ENCODE data around the gene GTPBP1. TPM values are rescaled to one million over a fixed set of nuclear protein-coding genes. Genes with fewer than 3 reads are reported as not detected.

GTPBP1 gene
- total RNA-seq, 2 donors from 2014 or later, result 42.9 to 73.5 TPM

- DNase-seq (ENCODE audit: low spot score), result no peak
- no peaks in the 10 kb centered on the region for H3K9me3 ChIP-seq
- ATAC-seq (ENCODE audit: insufficient number of reproducible peaks, low FRiP score, low read depth), result no peak
- peaks cover 4% of the 10 kb centered on the region for H3K36me3 ChIP-seq
- peaks cover 17 to 42% of the 10 kb centered on the region in 2 donors for H3K4me1 ChIP-seq (ENCODE audit: control insufficient read depth in 1 of 2, low read depth in 2 of 2)
- H3K4me3 ChIP-seq, result no peak overlapping the region
- TF ChIP-seq CTCF (IDR thresholded peaks at IDR 0.05), result no peak
- no peaks in the 10 kb centered on the region for H3K27me3 ChIP-seq (replicated peaks; ENCODE audit: insufficient read depth)
- H3K27ac ChIP-seq, result no peak overlapping the region
Measured at GRCh38 chr22:38710351-38710750, 4.6 kb downstream of the GTPBP1 start.

- Histone ChIP-seq H3K36me3 (peaks cover 5% of the 10 kb centered on the region), H3K27ac (no peak overlapping the region), H3K27me3 (replicated peaks; ENCODE audit: insufficient read depth) (no peaks in the 10 kb centered on the region), H3K4me3 (no peak overlapping the region), H3K9me3 (no peaks in the 10 kb centered on the region), H3K4me1 (ENCODE audit: control insufficient read depth in 1 of 2, low read depth in 2 of 2) (peaks cover 17 to 42% of the 10 kb centered on the region in 2 donors)
- no peak for DNase-seq (ENCODE audit: low spot score)
- no peak for ATAC-seq (ENCODE audit: insufficient number of reproducible peaks, low FRiP score, low read depth)
- no peak for TF ChIP-seq CTCF (IDR thresholded peaks at IDR 0.05)
Measured at GRCh38 chr22:38710866-38711265, 5.1 kb downstream of the GTPBP1 start.

GRCh38 chr22:38712486-38713207 is 6.9 kb downstream of the GTPBP1 start:
- ATAC-seq (ENCODE audit: insufficient number of reproducible peaks, low FRiP score, low read depth) (no peak), DNase-seq (ENCODE audit: low spot score) (no peak)
- TF ChIP-seq CTCF (IDR thresholded peaks at IDR 0.05), result no peak
- H3K27ac ChIP-seq, result no peak overlapping the region
- H3K4me1 ChIP-seq (ENCODE audit: control insufficient read depth in 1 of 2, low read depth in 2 of 2), result peaks cover 9 to 34% of the 10 kb centered on the region in 2 donors
- no peaks in the 10 kb centered on the region for H3K9me3 ChIP-seq
- no peaks in the 10 kb centered on the region for H3K27me3 ChIP-seq (replicated peaks; ENCODE audit: insufficient read depth)
- peaks cover 18% of the 10 kb centered on the region for H3K36me3 ChIP-seq
- H3K4me3 ChIP-seq, result no peak overlapping the region

GRCh38 chr22:38713921-38714320 is 8.2 kb downstream of the GTPBP1 start:
- H3K36me3 ChIP-seq, result peaks cover 18% of the 10 kb centered on the region
- DNase-seq (ENCODE audit: low spot score) (no peak), ATAC-seq (ENCODE audit: insufficient number of reproducible peaks, low FRiP score, low read depth) (no peak)
- no peaks in the 10 kb centered on the region for H3K27me3 ChIP-seq (replicated peaks; ENCODE audit: insufficient read depth)
- H3K4me3 ChIP-seq, result no peak overlapping the region
- no peaks in the 10 kb centered on the region for H3K9me3 ChIP-seq
- TF ChIP-seq CTCF (IDR thresholded peaks at IDR 0.05), result no peak
- H3K27ac ChIP-seq, result no peak overlapping the region
- H3K4me1 ChIP-seq (ENCODE audit: control insufficient read depth in 1 of 2, low read depth in 2 of 2), result peaks cover 2 to 33% of the 10 kb centered on the region in 2 donors

- peaks cover 5 to 29% of the 10 kb centered on the region in 2 donors for H3K4me1 ChIP-seq (ENCODE audit: control insufficient read depth in 1 of 2, low read depth in 2 of 2)
- no peak overlapping the region for H3K4me3 ChIP-seq
- no peaks in the 10 kb centered on the region for H3K9me3 ChIP-seq
- H3K36me3 ChIP-seq, result peaks cover 18% of the 10 kb centered on the region
- H3K27ac ChIP-seq, result no peak overlapping the region
- ATAC-seq (ENCODE audit: insufficient number of reproducible peaks, low FRiP score, low read depth) (no peak), DNase-seq (ENCODE audit: low spot score) (no peak)
- H3K27me3 ChIP-seq (replicated peaks; ENCODE audit: insufficient read depth), result no peaks in the 10 kb centered on the region
- TF ChIP-seq CTCF (IDR thresholded peaks at IDR 0.05), result no peak
Measured at GRCh38 chr22:38715176-38715764, 9.5 kb downstream of the GTPBP1 start.

All from thoracic aorta (tissue), 2 donors.